Right lobe of liver (tissue), 6 donors: ENCODE results near the gene NRN1. TPM values are rescaled to one million over a fixed set of nuclear protein-coding genes. Genes with fewer than 3 reads are reported as not detected.

ENCODE experiments used
- ATAC-seq, 4 donors: fragments of 200-7000 bp; cut with Tn5 transposase; one replicate each; pipeline ENCODE4 v1.9.1; 2020; ENCODE audit warnings: mild to moderate bottlenecking in 4 of 4, moderate library complexity in 4 of 4
- DNase-seq, 3 donors: peaks; one replicate each; pipeline ENCODE4 v3.0.0-alpha.2; 2020
- H3K27ac ChIP-seq, 3 donors: fragments of 200-600 bp; one replicate each; pipeline ENCODE4 v1.8.0; 2022
- H3K27me3 ChIP-seq, 2 donors: fragments of 200-600 bp; one replicate each; pipeline ENCODE4 v1.8.0; 2022
- H3K36me3 ChIP-seq, 4 donors: fragments of 200-600 bp; sonication (generic) in 1 of 4; one replicate each; pipeline versions ENCODE4 v1.5.1 to v1.8.0; 2017 to 2022; ENCODE audit warnings: control low read depth in 1 of 4
- H3K4me1 ChIP-seq, 4 donors: fragments of 200-600 bp; sonication (generic) in 1 of 4; one replicate each; pipeline versions ENCODE4 v1.5.1 to v1.8.0; 2017 to 2022; ENCODE audit warnings: control low read depth in 1 of 4
- H3K4me3 ChIP-seq, 3 donors: fragments of 200-600 bp; one replicate each; pipeline ENCODE4 v1.8.0; 2022
- H3K9me3 ChIP-seq, 4 donors: fragments of 200-600 bp; sonication (generic) in 1 of 4; one replicate each; pipeline versions ENCODE4 v1.5.1 to v1.8.0; 2017 to 2022; ENCODE audit warnings: control low read depth in 1 of 4
- CTCF ChIP-seq, 4 donors: fragments of 200-600 bp in 3 of 4; fragments of 450-650 bp in 1 of 4; IDR thresholded peaks; one replicate each; pipeline versions ENCODE4 v1.5.1 to v1.8.0; 2016 to 2022; ENCODE audit warnings: antibody characterized with exemption in 4 of 4, mild to moderate bottlenecking in 2 of 4
- POLR2A ChIP-seq: fragments of 450-650 bp; IDR thresholded peaks from one replicate; pipeline ENCODE4 v1.6.1; 2017; ENCODE audit warnings: antibody characterized with exemption, mild to moderate bottlenecking
- WGBS: methylation state at CpG from one replicate; pipeline ENCODE4 v1.1.6; 2018; ENCODE audit warnings: low coverage, low lambda C conversion rate; ENCODE audit not compliant: insufficient coverage; ENCODE audit errors: missing lambda C conversion rate; 5-methylcytosine and 5-hydroxymethylcytosine counted together
- intact Hi-C, 2 donors: fragments of 100-400 bp; cut with DNase I; formaldehyde crosslinking; loops; one replicate each; pipeline versions ENCODE4 v1.11.2 to v1.14.1; 2022
- total RNA-seq, 6 experiments: library from RNA; depleted of rRNA in 2 of 6; stranded (reverse); fragments of >200 nt in 2 of 6; fragmentation: NEBNext Ultra II Directional in 3 of 6; extraction: Animal tissue kit (Norgen Biotek cat#: 25700) in 3 of 6; gene quantifications; one replicate each; pipeline versions ENCODE4 v1.1.0 to v1.2.4, GENCODE V29; 2016 to 2023
- donor health status: DM: no; HTN: yes; CAD: no.
- donor health status: DM: no; HTN: no; CAD: no.
- donor health status: DM: no; HTN: no; CAD: no.
- donor health status: DM: no; HTN: yes; CAD: no.
- donor health status: DM: no; HTN: yes; CAD: no.

The NRN1 gene
- total RNA-seq, 6 experiments from 2014 or later, result 0.86 to 3.4 (median 2.4) TPM

GRCh38 chr6:5956939-5957338, 49.8 kb downstream of the NRN1 start:
- Histone ChIP-seq H3K4me3 (no peak overlapping the region), H3K27ac (no peak overlapping the region), H3K4me1 (no peaks in the 10 kb centered on the region), H3K27me3 (no peaks in the 10 kb centered on the region), H3K36me3 (no peaks in the 10 kb centered on the region), H3K9me3 (no peaks in the 10 kb centered on the region)
- no peak for DNase-seq
- ATAC-seq, result no peak
- WGBS, result 51% methylated on average over 5 of the region's 6 CpGs
- intact Hi-C loops, result no loop called here
- TF ChIP-seq CTCF (IDR thresholded peaks at IDR 0.05) (no peak), POLR2A (no peak)

- ATAC-seq, result peak; percentile 56 to 81 (median 72)
- H3K36me3 ChIP-seq, result no peaks in the 10 kb centered on the region
- no peaks in the 10 kb centered on the region for H3K4me1 ChIP-seq
- intact Hi-C loops, result no loop called here
- H3K9me3 ChIP-seq, result no peaks in the 10 kb centered on the region
- DNase-seq, result no peak
- no peak overlapping the region for H3K27ac ChIP-seq
- no peaks in the 10 kb centered on the region for H3K27me3 ChIP-seq
- H3K4me3 ChIP-seq, result no peak overlapping the region
- WGBS, result 33% methylated on average over 4 of the region's 5 CpGs
- TF ChIP-seq CTCF (IDR thresholded peaks at IDR 0.05) (peak; percentile 21 to 41 (median 38)), POLR2A (no peak)
These were observed 56.4 kb downstream of the NRN1 start for GRCh38 chr6:5950361-5950785.
